Measurements from ENCODE around the gene NCAM2. TPM values are rescaled to one million over a fixed set of nuclear protein-coding genes. Genes with fewer than 3 reads are reported as not detected.

The NCAM2 gene
- total RNA-seq, 4 donors from 2014 or later, result 1.1 to 3.9 (median 2.7) TPM

GRCh38 chr21:21233051-21233450, 234.8 kb downstream of the NCAM2 start:
- TF ChIP-seq CTCF (IDR thresholded peaks at IDR 0.05; ENCODE audit: low read depth), result no peak

GRCh38 chr21:21236996-21237395, 238.8 kb downstream of the NCAM2 start:
- no peak for TF ChIP-seq CTCF (IDR thresholded peaks at IDR 0.05; ENCODE audit: low read depth)

- TF ChIP-seq CTCF (IDR thresholded peaks at IDR 0.05; ENCODE audit: low read depth), result no peak
Observed at GRCh38 chr21:21238629-21239400, 240.6 kb downstream of the NCAM2 start.

GRCh38 chr21:21241391-21241790, 243.2 kb downstream of the NCAM2 start:
- no peak for TF ChIP-seq CTCF (IDR thresholded peaks at IDR 0.05; ENCODE audit: low read depth)

GRCh38 chr21:21246007-21246406, 247.8 kb downstream of the NCAM2 start:
- TF ChIP-seq CTCF (IDR thresholded peaks at IDR 0.05; ENCODE audit: low read depth), result no peak

GRCh38 chr21:21247424-21247823, 249.2 kb downstream of the NCAM2 start:
- TF ChIP-seq CTCF (IDR thresholded peaks at IDR 0.05; ENCODE audit: low read depth), result no peak

- TF ChIP-seq CTCF (IDR thresholded peaks at IDR 0.05; ENCODE audit: low read depth), result no peak
Observed at GRCh38 chr21:21262048-21262447, 263.8 kb downstream of the NCAM2 start.

Measured in subcutaneous adipose tissue (tissue), 4 donors.